Fibroblast of skin of right quadriceps (primary cell): ENCODE results near the gene ZNF25.
"Not testable (repeated sequence)": the region's sequence is repeated elsewhere in the genome, so short reads cannot be mapped to it uniquely, and the experiment has no call there.

ENCODE experiments used
- DNase-seq: peaks from one replicate; pipeline ENCODE4 v3.0.0-alpha.2; 2013

ZNF25 gene

DNA sequence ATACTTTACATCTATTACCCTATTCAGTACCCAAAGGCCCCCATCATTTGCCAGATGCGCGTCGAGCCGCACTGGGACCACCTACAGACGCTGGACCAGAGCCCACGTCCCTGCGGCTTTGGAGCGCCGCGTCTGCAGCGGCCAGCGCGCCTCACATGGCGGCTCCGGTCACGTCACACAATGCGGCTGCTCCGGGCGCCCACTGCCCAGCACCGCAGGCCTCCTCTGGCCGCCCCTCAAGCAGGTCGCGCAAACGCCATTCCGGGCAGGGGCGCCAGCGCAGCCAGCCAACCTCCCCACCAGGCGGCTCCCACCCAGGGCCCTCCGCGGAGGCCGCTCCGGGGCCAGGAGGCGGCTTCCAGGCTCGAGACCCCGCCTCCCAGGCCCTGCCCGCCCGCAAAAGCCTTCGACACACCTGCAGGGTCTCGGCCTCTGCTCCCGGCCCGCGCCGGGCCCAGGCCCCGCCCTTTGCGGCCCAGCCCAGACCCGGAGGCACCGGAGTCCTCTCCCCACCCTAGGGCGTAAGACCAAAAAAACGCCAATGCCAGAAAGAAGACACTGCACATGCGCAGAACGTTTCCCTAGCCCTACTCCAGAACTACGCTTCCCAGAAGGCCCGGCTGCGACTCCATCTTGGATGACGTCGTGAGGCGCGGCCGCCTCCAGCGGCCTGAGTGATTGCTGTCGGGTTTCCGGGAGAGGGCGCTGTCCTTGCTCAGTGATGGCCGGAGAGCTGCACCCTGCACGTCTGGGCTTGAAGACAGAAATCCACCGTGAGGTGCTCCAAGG, at the start of gene ZNF25:
Gene ZNF25, minus strand, starts transcription at position 557 of the 789 bp plus-strand sequence. CDS start 4,925 bp downstream, outside the sequence.
- peak; percentile 98 for DNase-seq

DNA sequence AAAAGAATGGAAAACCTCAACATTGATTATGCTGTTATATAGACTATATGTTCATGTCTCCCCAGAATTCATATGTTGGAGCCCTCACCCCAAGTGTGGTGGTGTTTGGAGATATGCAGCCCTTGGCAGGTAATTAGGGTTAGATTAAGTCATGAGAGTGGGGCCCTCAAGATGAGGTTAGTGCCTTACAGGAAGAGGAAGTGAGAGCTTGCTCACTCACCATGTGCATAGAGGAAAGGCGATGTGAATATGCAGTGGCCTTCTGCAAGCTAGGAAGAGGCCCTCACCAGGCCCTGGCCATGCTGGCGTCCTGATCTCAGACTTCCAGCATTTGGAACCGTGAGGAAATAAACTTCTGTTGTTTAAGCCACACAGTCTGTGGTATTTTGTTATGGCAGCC, 48.8 kb upstream of the ZNF25 start:
- DNase-seq, result no peak

DNA sequence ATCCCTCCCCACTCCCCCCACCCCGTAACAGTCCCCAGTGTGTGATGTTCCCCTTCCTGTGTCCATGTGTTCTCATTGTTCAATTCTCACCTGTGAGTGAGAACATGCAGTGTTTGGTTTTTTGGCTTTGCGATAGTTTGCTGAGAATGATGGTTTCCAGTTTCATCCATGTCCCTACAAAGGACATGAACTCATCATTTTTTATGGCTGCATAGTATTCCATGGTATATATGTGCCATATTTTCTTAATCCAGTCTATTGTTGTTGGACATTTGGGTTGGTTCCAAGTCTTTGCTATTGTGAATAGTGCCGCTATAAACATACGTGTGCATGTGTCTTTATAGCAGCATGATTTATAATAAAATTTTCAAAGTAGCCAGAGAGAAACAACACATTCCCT, 42.7 kb upstream of the ZNF25 start:
- not testable (repeated sequence) for DNase-seq

DNA sequence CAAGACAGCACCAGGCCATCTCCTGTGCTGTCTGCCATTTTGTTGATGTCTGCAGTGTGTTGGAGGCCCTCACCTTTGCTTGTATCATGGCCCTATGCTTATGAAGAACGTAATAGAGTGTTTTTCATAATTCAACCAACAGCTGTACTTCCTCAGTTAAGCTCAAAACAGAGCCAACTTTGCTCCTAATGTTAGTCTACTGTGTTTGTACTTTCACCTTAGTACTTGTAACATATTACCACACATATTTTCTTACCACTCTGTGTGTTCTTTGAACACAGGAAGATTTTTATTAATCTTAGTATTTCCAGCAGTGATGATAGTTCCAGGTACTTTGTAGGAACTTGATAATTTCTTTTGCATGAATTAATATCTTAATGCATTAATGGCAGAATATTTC, 39.9 kb upstream of the ZNF25 start:
- no peak for DNase-seq

DNA sequence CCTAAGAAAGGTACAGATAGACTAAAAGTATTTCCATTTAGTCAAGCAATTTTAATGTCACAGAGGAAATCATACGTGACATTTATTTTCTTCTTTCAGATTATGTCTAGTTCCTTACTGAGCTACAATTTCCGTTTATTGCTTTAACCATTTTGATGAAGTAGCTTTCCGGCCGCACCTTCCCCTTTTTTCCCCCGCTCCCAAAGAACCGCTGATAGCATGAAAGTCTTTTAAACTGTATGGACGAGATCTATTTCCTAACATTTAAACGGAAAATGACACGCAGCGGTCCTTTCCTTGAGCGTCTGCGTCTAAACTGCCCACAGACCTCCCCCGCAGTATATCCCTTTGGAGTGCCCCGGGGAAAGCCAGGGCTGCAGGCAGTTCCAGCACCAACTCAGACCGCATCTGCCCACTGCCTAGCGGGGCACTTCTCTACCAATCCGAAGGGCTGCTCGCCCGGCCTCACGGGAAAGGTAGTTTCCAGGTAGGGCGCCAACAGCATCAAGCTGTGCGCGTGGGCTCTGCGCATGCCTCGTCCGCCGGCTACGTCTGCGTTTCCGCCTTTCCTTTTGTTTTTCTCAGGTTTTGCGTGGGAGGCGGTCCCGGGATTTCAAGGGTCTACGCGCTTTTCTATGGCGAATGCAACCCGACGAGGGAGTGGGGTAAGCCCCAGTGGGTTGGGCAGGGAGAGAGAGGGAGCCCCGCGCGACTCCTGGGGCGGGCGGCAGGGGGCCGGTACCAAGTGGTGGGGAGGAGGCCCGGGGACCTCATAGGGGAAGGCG, 33.9 kb upstream of the ZNF25 start, which contains the start of gene ZNF33A:
Gene ZNF33A, plus strand, starts transcription at position 557 of the 785 bp plus-strand sequence. CDS start 1,667 bp downstream, outside the sequence.
- peak; percentile 88 for DNase-seq

DNA sequence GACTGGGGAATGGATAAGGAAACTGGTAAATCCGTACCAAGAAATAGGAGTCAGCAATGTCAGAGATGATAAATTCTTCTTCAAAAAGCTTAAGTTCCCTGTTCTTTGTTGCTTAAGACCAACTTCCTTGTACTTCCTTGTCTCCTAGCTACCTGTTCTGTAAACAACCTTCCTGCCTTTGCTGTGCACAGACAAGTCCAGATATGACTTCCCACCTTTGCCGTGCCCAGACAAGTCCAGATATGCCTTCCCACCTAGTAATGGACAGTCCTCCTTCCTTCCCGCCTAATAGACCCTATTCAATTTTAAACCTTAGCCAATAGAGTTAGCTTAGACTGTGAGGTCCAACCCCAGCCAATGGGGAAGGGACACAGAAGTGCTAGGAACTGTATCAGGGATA, 31.5 kb upstream of the ZNF25 start:
- DNase-seq, result no peak

DNA sequence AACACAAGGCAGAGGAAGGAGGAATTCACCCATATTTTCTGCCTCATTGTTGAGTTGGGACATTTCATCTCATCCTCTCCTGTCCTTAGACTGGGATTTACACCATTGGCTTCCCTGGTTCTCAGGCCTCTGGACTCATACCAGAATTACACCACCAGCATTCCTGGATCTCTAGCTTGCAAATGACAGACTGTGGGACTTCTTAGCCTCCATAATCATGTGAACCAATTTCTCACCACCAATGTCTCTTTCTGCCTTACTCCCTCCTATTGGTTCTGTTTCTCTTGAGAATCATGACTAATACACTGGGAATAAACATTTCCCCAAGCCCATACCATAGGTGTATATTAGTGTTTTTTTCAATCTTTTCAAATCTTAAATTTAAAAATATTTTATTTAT, 31.1 kb upstream of the ZNF25 start:
- no peak for DNase-seq

DNA sequence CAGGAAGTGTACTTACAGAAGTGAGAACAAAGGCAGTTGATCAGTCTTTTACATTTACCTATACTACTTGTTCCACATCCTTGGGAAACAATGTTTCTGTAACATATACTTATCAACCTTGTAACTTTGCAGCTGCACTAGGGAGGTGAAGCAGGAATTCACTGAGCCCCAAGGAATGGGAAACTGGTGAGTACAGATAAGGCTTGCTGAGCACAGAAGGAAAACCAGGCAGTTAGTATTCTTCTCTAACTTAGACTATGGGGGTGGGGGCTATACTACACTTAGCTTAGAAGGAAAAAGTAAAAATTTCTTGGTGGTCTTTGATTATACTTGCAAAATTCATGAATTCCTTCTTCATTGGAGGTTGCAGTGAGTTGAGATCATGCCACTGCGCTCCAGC, 27.1 kb upstream of the ZNF25 start:
- no peak for DNase-seq

DNA sequence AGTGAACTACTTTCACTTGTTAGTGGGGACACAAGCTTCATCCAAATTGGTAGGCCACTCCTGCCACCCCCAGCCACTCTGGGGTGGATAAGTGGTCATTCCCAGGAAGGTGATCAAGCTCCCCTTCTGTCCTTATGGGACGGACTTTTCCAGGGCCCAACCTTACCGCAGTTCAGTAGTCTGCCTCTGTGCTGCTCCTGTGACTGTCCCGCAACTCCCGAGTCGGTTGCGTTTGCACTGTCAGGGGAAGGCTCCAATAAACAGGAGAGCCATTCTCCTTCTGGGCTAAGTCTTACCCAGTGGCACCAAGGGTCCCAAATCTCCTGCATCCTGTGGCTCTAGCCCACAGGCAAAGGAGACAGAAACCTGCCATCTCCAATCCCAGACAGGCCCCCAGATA, 26.6 kb upstream of the ZNF25 start:
- no peak for DNase-seq

DNA sequence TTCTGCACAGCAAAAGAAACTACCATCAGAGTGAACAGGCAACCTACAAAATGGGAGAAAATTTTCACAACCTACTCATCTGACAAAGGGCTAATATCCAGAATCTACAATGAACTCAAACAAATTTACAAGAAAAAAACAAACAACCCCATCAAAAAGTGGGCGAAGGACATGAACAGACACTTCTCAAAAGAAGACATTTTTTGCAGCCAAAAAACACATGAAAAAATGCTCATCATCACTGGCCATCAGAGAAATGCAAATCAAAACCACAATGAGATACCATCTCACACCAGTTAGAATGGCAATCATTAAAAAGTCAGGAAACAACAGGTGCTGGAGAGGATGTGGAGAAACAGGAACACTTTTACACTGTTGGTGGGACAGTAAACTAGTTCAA, 24.0 kb upstream of the ZNF25 start:
- not testable (repeated sequence) for DNase-seq

DNA sequence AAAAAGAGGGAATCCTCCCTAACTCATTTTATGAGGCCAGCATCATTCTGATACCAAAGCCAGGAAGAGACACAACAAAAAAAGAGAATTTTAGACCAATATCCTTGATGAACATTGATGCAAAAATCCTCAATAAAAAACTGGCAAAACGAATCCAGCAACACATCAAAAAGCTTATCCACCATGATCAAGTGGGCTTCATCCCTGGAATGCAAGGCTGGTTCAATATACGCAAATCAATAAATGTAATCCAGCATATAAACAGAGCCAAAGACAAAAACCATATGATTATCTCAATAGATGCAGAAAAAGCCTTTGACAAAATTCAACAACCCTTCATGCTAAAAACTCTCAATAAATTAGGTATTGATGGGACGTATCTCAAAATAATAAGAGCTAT, 22.5 kb upstream of the ZNF25 start:
- DNase-seq, result not testable (repeated sequence)

DNA sequence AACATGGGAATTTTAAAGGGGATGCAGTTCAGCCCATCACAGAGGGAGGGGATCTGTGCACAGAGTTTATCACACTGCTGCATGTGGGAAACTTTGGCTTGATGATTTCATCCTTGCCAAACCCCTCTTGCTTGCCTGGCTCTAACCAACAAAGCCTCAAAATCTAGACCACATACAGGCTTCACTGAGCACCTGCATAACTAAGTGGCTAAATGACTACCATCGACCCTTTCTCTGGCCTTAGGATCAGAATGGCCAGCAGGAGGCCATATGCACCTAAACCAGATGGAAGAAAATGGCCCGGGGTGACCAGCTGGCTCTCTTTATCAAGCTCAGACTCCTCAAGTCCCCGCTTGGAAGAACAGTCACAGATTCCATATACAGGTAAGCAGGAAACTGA, 15.6 kb upstream of the ZNF25 start:
- DNase-seq, result no peak

DNA sequence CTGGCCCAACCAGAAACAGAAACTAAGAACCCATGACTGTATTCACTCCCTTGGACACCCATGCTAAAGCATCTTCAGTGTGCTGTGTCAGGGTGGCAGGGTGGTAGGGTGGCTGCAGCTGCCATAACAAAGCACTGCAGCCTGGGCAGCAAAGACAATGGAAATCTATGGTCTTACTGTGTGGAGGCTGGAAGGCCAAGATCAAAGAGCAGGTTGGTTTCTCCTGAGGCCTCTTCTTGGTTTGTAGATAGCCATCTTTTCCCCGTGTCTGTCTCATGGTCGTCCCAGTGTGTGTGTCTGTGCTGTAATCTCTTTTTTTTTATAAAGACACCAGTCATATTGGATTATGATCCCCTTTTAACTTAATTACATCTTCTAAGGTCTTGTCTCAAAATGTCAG, 15.2 kb upstream of the ZNF25 start:
- DNase-seq, result no peak

DNA sequence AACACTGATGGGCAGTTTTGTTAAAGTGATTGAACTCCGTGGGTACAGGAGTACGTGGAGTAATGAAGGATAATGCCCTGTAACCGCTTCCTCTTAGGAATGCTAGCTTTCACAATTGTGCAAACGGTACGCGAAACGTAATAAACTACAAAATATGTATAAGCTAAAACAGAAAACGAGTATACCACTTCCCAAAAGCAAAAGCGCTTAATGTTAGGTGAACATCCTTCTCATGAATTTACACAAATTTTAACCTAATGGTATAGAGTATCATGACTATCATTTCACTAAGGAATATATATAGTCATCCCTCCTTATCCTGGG, 395 bp upstream of the ZNF25 start:
- no peak for DNase-seq

DNA sequence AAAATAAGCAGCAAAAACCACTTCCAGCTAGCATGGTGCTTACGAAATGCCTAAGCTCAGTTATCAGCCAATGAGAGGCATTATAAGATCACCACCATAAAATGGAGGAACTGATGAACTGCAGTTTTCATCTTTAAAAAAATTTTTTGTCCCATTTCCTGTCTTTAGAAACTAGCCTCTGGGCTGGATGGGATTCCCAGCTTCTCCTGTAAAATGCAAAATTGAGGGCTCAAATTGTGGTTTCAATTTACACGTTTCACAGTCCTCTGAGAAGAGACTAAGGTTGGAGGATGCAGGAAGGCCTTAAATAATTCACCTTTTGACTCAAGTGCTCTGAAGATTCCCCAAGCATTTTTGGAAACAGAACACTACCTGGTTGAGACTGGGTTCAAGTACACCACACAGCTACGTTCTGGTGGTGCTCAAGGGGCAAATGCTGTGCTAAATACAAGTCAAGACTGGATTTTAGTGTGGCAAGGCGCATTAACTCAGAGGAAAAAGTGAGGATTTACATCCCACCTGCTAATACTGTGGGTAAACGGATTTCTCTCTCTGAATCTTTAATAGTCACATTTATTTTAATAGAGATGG, 951 bp downstream of the ZNF25 start:
- peak; percentile 11 for DNase-seq

DNA sequence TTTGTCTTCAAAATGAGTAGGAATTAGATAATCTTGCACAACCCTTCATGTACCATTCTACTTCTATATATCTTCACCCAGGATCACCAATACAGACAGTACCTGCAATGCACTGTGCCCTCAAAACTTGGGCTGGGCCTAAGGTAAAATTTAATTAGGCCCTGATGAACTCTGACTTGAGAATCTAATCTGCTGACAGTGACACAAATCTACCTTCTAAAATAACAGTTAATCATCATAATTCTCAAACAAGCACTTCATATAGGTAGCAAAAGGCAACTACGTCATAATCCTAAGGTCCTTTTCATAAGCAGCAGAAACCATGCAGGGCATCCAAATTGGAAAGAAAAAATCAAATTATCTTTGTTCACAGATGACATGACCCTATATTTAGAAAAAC, 4.1 kb downstream of the ZNF25 start:
- no peak for DNase-seq

DNA sequence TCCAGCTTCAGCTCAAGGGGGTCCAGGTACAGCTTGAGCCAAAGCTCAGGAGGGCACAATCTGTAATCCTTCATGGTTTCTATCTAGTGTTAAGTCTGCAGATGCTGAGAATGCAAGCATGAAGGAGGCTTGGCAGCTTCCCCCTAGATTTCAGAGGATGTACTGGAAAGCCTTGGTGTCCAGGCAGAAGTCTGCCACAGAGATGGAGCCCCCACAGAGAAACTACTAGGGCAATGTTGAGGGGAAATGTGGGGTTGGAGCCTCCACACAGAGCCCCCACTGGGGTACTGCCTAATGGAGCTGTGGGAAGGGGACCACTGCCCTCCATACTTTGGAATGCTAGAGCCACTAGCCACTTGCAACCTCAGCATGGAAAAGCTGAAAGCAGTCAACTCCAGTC, 11.4 kb downstream of the ZNF25 start:
- no peak for DNase-seq

DNA sequence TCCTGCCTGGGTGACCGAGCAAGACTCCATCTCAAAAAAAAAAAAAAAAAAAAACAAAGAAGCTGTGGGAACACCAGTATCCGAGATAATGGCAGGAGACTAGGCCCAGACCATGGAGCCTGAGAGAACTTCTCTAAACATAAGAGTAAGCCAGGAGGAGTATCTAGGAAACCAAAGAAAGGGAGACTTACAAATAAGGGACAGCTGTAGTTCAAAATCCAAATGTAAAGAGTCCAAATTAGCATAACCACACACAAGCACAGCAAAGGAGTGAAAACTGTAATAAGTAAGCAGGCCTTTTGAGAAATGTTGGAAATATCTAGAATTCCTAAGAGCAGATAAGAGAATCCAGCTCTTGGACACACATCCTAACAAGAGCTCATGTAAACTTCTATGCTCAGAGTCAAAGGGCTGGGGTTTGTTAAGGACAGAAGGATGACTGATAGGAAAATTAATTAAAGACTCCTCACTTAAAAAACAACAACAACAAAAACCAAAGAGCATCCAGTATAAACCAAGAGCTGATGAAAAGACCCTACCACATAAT, 15.8 kb downstream of the ZNF25 start:
- DNase-seq, result no peak

DNA sequence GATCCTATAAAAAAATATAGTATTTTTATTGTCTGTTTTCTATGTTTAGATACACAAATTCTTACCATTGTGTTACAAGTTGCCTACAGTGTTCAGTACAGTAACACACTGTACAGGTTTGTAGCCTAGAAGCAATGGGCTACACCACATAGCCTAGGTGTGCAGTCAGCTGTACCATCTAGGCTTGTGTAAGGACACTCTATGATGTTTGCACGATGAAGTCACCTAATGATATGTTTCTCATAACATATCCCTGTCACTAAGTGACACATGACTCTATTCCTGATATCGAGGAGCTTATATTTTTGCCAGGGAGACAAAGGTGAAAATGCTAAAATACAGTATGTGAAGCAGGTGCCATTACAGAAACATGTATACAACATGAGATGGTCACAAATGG, 18.6 kb downstream of the ZNF25 start:
- no peak for DNase-seq

DNA sequence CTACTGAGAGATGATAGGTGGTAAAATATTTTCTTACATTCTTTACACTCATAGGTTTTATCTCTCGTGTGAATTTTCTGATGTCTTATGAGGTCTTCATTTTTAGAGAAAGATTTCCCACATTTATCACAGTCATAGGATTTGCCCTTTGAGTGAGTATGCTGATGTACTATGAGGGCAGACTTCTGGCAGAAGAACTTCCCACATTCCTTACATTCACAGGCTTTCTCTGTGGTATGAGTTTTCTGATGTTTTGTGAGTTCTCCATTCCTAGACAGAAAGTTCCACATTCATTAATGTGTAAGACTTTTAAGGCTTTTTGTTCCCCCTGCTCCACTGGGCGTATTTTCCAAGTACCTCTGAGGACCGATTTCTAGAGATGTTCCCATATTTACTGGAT, 23.5 kb downstream of the ZNF25 start:
- DNase-seq, result peak; percentile 1

DNA sequence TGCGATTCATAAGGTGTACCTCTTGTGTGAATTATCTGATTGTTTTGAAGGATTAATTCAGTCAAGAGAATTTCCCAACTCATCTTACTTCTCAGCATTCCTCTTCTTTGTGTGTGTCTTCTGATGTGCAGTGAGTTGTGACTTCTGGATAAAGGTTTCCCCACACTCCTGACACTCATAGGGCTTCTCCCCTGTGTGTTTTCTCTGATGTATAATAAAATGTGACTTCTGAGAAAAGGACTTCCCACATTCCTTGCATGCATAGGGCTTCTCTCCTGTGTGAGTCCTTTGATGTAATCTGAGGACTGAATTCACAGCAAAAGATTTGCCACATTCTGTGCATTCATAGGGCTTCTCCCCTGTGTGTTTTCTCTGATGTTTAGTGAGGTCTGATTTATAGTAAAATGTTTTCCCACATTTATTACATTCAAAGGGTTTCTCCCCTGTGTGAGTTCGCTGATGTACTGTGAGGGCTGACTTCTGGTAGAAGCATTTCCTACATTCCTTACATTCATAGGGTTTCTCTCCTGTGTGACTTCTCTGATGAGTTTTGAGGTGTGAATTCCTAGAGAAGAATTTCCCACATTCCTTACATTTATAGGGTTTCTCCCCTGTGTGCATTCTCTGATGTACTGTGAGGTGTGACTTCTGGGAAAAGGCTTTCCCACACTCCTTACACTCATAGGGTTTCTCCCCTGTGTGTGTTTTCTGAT, 24.2 kb downstream of the ZNF25 start:
- DNase-seq, result peak; percentile 31

DNA sequence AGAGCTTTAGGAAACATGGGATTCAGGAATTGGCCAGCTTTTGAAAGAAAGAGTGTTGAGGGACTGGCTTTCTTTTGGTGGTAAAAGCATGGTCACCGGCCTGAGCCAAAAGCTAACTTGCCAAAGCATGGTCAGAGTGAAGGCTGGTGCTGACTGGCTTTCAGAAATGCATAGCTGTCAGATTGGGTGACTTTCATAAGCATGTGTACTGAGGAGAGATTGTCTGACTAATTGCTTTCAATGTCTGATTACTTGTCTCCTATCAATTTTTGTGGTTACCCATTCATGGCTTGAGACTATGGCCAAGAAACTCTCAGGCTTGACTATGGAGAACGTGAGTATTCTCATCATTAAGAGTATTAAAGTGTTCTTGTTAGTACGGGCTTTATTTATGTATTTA, 28.2 kb downstream of the ZNF25 start:
- DNase-seq, result no peak

DNA sequence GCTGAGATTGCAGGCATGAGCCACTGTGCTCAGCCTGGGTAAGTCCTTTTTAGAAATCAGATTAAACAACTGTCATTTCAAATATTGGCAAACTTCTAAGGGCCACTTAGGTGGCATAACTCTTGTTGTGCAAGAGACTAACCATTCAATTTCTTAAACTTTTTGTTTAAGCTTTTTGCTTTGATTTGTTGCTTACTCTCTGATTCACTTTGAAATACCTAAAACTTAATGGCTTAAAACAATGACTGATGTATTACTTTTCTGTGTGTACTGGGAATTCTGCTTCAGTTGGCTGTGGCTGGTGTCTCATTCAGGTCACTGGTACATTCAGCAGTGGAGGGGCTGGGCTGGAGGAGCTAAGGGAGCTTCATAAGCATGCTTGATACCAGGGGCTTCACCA, 28.9 kb downstream of the ZNF25 start:
- no peak for DNase-seq
